ENCODE measurements around the gene THAP10. TPM values are rescaled to one million over a fixed set of nuclear protein-coding genes. Genes with fewer than 3 reads are reported as not detected.

Gene THAP10
- total RNA-seq, 1 experiment from 2014 or later, result 5.9 TPM

DNA sequence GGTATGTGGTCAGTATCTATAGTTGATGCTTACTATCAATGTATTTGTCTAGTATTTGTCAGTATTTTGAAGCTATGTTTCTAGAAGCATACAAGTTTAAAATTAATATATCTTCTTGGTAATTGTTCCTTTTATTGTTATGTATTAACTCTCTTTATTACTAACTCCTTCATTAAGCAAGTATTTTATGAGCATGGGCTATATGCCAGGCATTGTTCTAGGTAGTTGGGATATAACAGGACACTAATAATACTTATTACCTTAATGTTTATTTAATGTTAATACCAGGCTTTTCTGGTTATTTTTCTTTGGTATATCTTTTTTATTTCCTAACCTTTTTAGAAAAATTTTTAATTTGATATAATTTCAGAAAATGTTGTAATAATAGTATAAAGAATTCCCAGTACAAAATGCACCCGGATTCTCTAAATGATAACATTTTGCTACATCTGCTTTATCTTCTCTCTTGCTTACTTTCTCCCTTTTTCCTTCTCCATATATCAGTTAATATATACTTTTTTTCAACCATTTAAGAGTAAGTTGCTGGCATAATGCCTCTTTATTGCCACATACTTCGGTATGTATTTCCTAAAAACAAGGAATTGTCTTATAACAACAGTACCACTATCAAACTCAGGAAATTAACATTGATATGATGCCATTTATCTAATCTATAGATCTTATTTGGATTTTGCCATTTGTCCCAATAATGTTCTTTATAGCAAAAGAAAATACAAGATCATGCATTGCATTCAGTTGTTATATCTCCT, 31.3 kb upstream of the THAP10 start:
- H3K4me2 ChIP-seq (ENCODE audit: low read length), result no peak overlapping the region
- DNase-seq, result no peak
- no peaks in the 10 kb centered on the region for H3F3A ChIP-seq (ENCODE audit: low read length, unreplicated experiment)
- no peak overlapping the region for H2AFZ ChIP-seq (ENCODE audit: low read length)
- TF ChIP-seq EZH2 (IDR thresholded peaks at IDR 0.05; ENCODE audit: low read length, unreplicated experiment), result no peak
- TF ChIP-seq EZH2phosphoT487 (IDR thresholded peaks at IDR 0.05; ENCODE audit: borderline replicate concordance, low read length), result no peak
- no peak for TF ChIP-seq CTCF (conservative IDR thresholded peaks at IDR 0.05; ENCODE audit: low read depth, low read length)
- ChIA-PET POLR2A (ENCODE audit: unreplicated experiment) (no interaction called here), CTCF (no interaction called here)
- no peaks in the 10 kb centered on the region for H3K27me3 ChIP-seq (ENCODE audit: low read length)
- no peak overlapping the region for H3K27ac ChIP-seq (ENCODE audit: low read length)
- H3K4me1 ChIP-seq (ENCODE audit: insufficient read depth, low read length), result no peaks in the 10 kb centered on the region
- no peaks in the 10 kb centered on the region for H3K9me2 ChIP-seq (replicated peaks; ENCODE audit: low read length)
- H3K9me3 ChIP-seq (ENCODE audit: low read length), result no peaks in the 10 kb centered on the region
- H4K20me1 ChIP-seq (ENCODE audit: low read length), result no peaks in the 10 kb centered on the region
- H3K79me2 ChIP-seq (ENCODE audit: low read length), result no peaks in the 10 kb centered on the region
- no peak overlapping the region for H3K4me3 ChIP-seq (ENCODE audit: low read length)
- no peak overlapping the region for H3K9ac ChIP-seq (ENCODE audit: low read length)
- intact Hi-C loops (cut with micrococcal nuclease), result no loop called here
- H3K36me3 ChIP-seq (ENCODE audit: low read depth, low read length), result no peaks in the 10 kb centered on the region
- no peak for ATAC-seq
- BruUV-seq (replicated peaks), result no TSS peak

DNA sequence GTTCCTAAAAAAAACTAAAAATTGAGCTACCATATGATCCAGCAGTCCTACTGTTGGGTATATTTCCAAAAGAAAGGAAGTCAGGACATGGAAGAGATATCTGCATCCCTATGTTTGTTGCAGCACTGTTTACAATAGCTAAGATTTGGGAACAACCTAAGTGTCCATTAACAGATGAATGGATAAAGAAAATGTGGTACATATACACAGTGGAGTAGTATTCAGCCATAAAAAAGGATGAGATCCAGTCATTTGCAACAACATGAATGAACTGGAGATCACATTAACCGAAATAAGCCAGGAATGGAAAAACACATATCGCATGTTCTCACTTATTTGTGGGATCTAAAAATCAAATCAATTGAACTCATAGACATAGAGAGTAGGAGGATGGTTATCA, 29.9 kb upstream of the THAP10 start:
- Histone ChIP-seq H3K9me2 (replicated peaks; ENCODE audit: low read length) (no peaks in the 10 kb centered on the region), H3K4me2 (ENCODE audit: low read length) (no peak overlapping the region), H3K79me2 (ENCODE audit: low read length) (no peaks in the 10 kb centered on the region), H3K9me3 (ENCODE audit: low read length) (no peaks in the 10 kb centered on the region), H3K9ac (ENCODE audit: low read length) (no peak overlapping the region), H4K20me1 (ENCODE audit: low read length) (no peaks in the 10 kb centered on the region), H3F3A (ENCODE audit: low read length, unreplicated experiment) (no peaks in the 10 kb centered on the region), H3K4me1 (ENCODE audit: insufficient read depth, low read length) (no peaks in the 10 kb centered on the region), H3K36me3 (ENCODE audit: low read depth, low read length) (no peaks in the 10 kb centered on the region), H3K27me3 (ENCODE audit: low read length) (no peaks in the 10 kb centered on the region), H3K4me3 (ENCODE audit: low read length) (no peak overlapping the region), H2AFZ (ENCODE audit: low read length) (no peak overlapping the region), H3K27ac (ENCODE audit: low read length) (no peak overlapping the region)
- POLR2A ChIA-PET (ENCODE audit: unreplicated experiment), result no interaction called here
- BruUV-seq (replicated peaks), result no TSS peak
- intact Hi-C loops (cut with micrococcal nuclease), result no loop called here
- TF ChIP-seq EZH2 (IDR thresholded peaks at IDR 0.05; ENCODE audit: low read length, unreplicated experiment) (no peak), EZH2phosphoT487 (IDR thresholded peaks at IDR 0.05; ENCODE audit: borderline replicate concordance, low read length) (no peak)
- CTCF ChIA-PET, result no interaction called here
- ATAC-seq (no peak), DNase-seq (no peak)

DNA sequence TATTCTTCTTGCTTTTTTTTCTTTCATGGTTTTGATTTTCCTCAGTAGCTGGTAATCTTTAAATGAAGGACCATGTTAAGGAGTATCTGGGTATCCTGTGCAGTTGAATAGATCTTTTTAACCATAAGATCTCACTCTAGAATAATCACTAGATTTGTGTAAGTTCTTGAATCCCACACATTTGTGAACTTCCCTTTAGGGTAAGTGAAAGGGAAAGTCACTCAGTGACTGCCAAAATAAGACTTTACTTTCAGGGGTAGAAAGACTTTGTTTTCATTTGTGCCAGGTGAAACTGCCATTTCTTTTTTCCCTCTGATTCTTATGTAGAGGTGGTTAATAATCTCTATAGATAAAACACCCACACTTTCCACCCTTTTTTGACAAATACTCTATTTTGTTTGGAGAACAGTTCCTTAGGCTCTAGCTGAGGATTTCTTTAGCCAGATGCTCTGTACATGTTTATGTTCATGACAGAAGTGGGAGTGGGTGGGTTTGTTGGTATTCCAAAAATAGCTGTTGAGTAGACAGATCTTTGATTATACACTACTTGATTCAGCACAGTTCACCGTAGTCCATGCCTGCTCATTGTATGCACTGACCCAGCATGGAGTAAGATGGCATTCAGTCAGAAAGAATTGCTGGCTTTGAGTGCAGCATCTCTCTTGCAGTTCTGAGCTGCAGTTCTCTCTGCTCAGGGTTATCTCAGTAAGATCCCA, 28.9 kb upstream of the THAP10 start:
- Histone ChIP-seq H3K4me1 (ENCODE audit: insufficient read depth, low read length) (no peaks in the 10 kb centered on the region), H3K9me2 (replicated peaks; ENCODE audit: low read length) (no peaks in the 10 kb centered on the region), H3K27me3 (ENCODE audit: low read length) (no peaks in the 10 kb centered on the region), H2AFZ (ENCODE audit: low read length) (no peak overlapping the region), H3K27ac (ENCODE audit: low read length) (no peak overlapping the region), H3F3A (ENCODE audit: low read length, unreplicated experiment) (no peaks in the 10 kb centered on the region), H3K9ac (ENCODE audit: low read length) (no peak overlapping the region), H3K4me2 (ENCODE audit: low read length) (no peak overlapping the region), H3K79me2 (ENCODE audit: low read length) (no peaks in the 10 kb centered on the region), H3K9me3 (ENCODE audit: low read length) (no peaks in the 10 kb centered on the region), H4K20me1 (ENCODE audit: low read length) (no peaks in the 10 kb centered on the region), H3K4me3 (ENCODE audit: low read length) (no peak overlapping the region), H3K36me3 (ENCODE audit: low read depth, low read length) (no peaks in the 10 kb centered on the region)
- ChIA-PET POLR2A (ENCODE audit: unreplicated experiment) (no interaction called here), CTCF (no interaction called here)
- BruUV-seq (replicated peaks), result no TSS peak
- intact Hi-C loops (cut with micrococcal nuclease), result no loop called here
- ATAC-seq (no peak), DNase-seq (no peak)
- TF ChIP-seq EZH2 (IDR thresholded peaks at IDR 0.05; ENCODE audit: low read length, unreplicated experiment), result no peak
- no peak for TF ChIP-seq CTCF (conservative IDR thresholded peaks at IDR 0.05; ENCODE audit: low read depth, low read length)
- no peak for TF ChIP-seq EZH2phosphoT487 (IDR thresholded peaks at IDR 0.05; ENCODE audit: borderline replicate concordance, low read length)
